ENCODE data around the gene CD247. TPM values are rescaled to one million over a fixed set of nuclear protein-coding genes. Genes with fewer than 3 reads are reported as not detected.

CD247 gene
- total RNA-seq, 1 donor from 2014 or later = 1.3 TPM

GRCh38 chr1:167404908-167405307 lies 113.4 kb downstream of the CD247 start:
- H3K27me3 Mint-ChIP-seq (ENCODE audit: insufficient read depth, low read depth) = no peaks in the 10 kb centered on the region
- H3K4me1 ChIP-seq = peaks cover 9% of the 10 kb centered on the region
- H3K27ac ChIP-seq = no peak overlapping the region
- H3K4me2 ChIP-seq = no peak overlapping the region
- H4K20me1 ChIP-seq (ENCODE audit: low read depth) = no peaks in the 10 kb centered on the region
- no peak overlapping the region for H3K4me3 ChIP-seq
- no peaks in the 10 kb centered on the region for H3K9me3 Mint-ChIP-seq
- H3K27me3 ChIP-seq = no peaks in the 10 kb centered on the region
- no peak for DNase-seq (ENCODE audit: low spot score)
- no peak overlapping the region for H3K9ac ChIP-seq
- H3K79me2 ChIP-seq (ENCODE audit: low read depth) = no peaks in the 10 kb centered on the region
- H3K36me3 ChIP-seq = peaks cover 39% of the 10 kb centered on the region
- H3K4me3 Mint-ChIP-seq = no peak overlapping the region
- TF ChIP-seq EZH2 (IDR thresholded peaks at IDR 0.05) = no peak
- no peak for TF ChIP-seq EZH2phosphoT487 (IDR thresholded peaks at IDR 0.05)
- TF ChIP-seq CTCF (IDR thresholded peaks at IDR 0.05) = no peak
- H3K4me1 Mint-ChIP-seq = peaks cover 20% of the 10 kb centered on the region
- H3F3A ChIP-seq (ENCODE audit: low read depth) = peaks cover 18% of the 10 kb centered on the region
- no peak overlapping the region for H3K27ac Mint-ChIP-seq
- H3K36me3 Mint-ChIP-seq = peaks cover 19% of the 10 kb centered on the region
- no peak overlapping the region for H2AFZ ChIP-seq (replicated peaks)
- H3K9me3 ChIP-seq (ENCODE audit: low read depth) = no peaks in the 10 kb centered on the region

GRCh38 chr1:167404161-167404888 lies 114.0 kb downstream of the CD247 start:
- no peaks in the 10 kb centered on the region for H3K9me3 Mint-ChIP-seq
- Histone ChIP-seq H3K79me2 (ENCODE audit: low read depth) (no peaks in the 10 kb centered on the region), H3K4me3 (no peak overlapping the region), H4K20me1 (ENCODE audit: low read depth) (no peaks in the 10 kb centered on the region), H3F3A (ENCODE audit: low read depth) (peaks cover 18% of the 10 kb centered on the region), H3K9ac (no peak overlapping the region), H3K27ac (peak overlapping the region; percentile 59), H3K4me1 (peaks cover 9% of the 10 kb centered on the region), H3K4me2 (peak overlapping the region; percentile 1), H2AFZ (replicated peaks) (no peak overlapping the region), H3K27me3 (no peaks in the 10 kb centered on the region), H3K9me3 (ENCODE audit: low read depth) (no peaks in the 10 kb centered on the region), H3K36me3 (peaks cover 39% of the 10 kb centered on the region)
- peak overlapping the region; percentile 67 for H3K27ac Mint-ChIP-seq
- peak; percentile 15 for DNase-seq (ENCODE audit: low spot score)
- no peaks in the 10 kb centered on the region for H3K27me3 Mint-ChIP-seq (ENCODE audit: insufficient read depth, low read depth)
- TF ChIP-seq CTCF (IDR thresholded peaks at IDR 0.05) (no peak), EZH2phosphoT487 (IDR thresholded peaks at IDR 0.05) (no peak)
- H3K4me1 Mint-ChIP-seq = peaks cover 20% of the 10 kb centered on the region
- peaks cover 18% of the 10 kb centered on the region for H3K36me3 Mint-ChIP-seq
- no peak overlapping the region for H3K4me3 Mint-ChIP-seq

GRCh38 chr1:167401260-167401873 lies 117.0 kb downstream of the CD247 start:
- TF ChIP-seq EZH2phosphoT487 (IDR thresholded peaks at IDR 0.05) (no peak), CTCF (IDR thresholded peaks at IDR 0.05) (peak; percentile 78), EZH2 (IDR thresholded peaks at IDR 0.05) (no peak)
- no peak overlapping the region for H3K27ac Mint-ChIP-seq
- no peaks in the 10 kb centered on the region for H3K27me3 ChIP-seq
- DNase-seq (ENCODE audit: low spot score) = peak; percentile 64
- no peak overlapping the region for H3K4me2 ChIP-seq
- peaks cover 9% of the 10 kb centered on the region for H3K4me1 ChIP-seq
- H2AFZ ChIP-seq (replicated peaks) = no peak overlapping the region
- no peak overlapping the region for H3K4me3 Mint-ChIP-seq
- H3K36me3 Mint-ChIP-seq = peaks cover 20% of the 10 kb centered on the region
- H4K20me1 ChIP-seq (ENCODE audit: low read depth) = no peaks in the 10 kb centered on the region
- peaks cover 20% of the 10 kb centered on the region for H3K4me1 Mint-ChIP-seq
- peaks cover 21% of the 10 kb centered on the region for H3F3A ChIP-seq (ENCODE audit: low read depth)
- H3K9ac ChIP-seq = no peak overlapping the region
- H3K4me3 ChIP-seq = no peak overlapping the region
- H3K36me3 ChIP-seq = peaks cover 27% of the 10 kb centered on the region
- no peaks in the 10 kb centered on the region for H3K9me3 Mint-ChIP-seq
- no peaks in the 10 kb centered on the region for H3K27me3 Mint-ChIP-seq (ENCODE audit: insufficient read depth, low read depth)
- H3K27ac ChIP-seq = no peak overlapping the region
- H3K9me3 ChIP-seq (ENCODE audit: low read depth) = no peaks in the 10 kb centered on the region
- no peaks in the 10 kb centered on the region for H3K79me2 ChIP-seq (ENCODE audit: low read depth)
